ENCODE results near the gene STXBP4.
"Not testable (repeated sequence)": the region's sequence is repeated elsewhere in the genome, so short reads cannot be mapped to it uniquely, and the experiment has no call there.

Gene STXBP4

GRCh38 chr17:55040611-55041010, 72.0 kb downstream of the STXBP4 start:
- DNase-seq (ENCODE audit: low read depth in 2 of 2), result no peak

GRCh38 chr17:55053855-55054254, 85.3 kb downstream of the STXBP4 start:
- DNase-seq (ENCODE audit: low read depth in 2 of 2), result no peak

DNA sequence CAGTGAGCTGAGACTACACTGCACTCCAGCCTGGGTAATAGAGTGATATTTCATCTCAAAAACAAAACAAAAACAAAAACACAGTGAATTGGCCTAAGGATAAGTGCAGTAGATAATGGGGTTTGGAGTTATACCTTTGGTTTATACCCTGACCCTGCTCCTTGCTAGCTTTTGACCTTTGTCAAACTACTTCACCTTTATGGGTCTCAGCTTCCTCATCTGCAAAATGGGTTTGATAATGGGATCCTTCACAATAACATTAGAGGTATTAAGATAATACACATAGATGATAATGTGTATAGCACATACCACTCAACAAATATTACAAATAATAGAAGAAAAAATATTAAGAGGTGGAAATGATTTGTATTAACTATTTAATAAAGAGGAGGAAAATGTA, 85.9 kb downstream of the STXBP4 start:
- no peak for DNase-seq (ENCODE audit: low read depth in 2 of 2)

DNA sequence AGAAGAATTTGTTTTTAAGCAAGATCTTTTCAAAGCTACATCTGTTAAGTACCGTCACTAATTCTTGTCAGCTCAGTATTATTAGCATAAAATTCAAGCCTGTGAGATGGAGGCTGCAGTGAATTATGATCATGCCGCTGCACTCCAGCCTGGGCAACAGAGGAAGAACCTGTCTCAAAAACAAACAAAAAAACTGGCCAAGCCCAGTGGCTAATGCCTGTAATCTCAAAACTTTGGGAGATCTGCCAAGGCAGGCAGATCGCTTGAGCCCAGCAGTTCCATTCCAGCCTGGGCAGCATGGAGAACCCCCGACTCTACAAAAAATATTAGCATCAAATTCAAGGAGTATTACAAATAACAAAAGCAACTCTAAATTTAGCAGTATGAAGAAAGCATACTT, 88.0 kb downstream of the STXBP4 start:
- DNase-seq (ENCODE audit: low read depth in 2 of 2), result no peak

DNA sequence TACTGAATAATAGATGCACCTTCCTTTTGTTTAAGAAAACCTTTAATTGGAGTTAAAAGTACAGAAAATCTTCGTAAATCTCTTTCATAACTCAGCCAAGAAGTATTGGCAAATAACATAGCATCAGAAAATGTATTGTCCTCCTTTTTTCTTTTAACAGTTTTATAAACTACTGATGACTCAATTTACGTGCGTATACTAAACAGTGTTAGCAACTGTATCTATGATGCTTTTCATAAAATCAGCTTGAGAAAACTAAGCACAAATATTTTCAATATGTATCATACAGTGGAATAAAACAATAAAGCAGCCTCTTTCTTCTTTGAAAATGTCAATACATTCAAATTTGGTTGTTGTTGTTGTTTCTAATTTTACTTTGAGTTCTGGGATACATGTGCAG, 88.6 kb downstream of the STXBP4 start:
- no peak for DNase-seq (ENCODE audit: low read depth in 2 of 2)

DNA sequence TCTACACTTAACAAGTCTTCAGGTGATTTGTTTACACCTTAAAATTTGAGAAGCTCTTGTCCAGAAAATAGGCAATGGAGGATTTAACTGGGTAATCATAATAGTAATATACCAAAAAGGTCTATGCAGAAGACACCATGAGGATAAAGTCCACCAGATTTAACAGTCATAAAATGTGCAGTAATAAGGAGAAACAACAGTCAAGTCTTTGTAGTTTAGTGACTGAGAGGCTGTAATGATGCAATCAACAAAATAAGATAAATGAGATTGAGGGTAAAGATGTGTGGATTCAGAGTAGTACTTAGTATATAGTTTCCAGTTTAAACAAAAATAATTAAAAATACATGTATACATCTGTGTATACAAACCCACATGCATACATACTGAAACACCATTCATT, 91.2 kb downstream of the STXBP4 start:
- DNase-seq (ENCODE audit: low read depth in 2 of 2), result no peak

- DNase-seq (ENCODE audit: low read depth in 2 of 2), result no peak
Observed at GRCh38 chr17:55062921-55063320, 94.4 kb downstream of the STXBP4 start.

GRCh38 chr17:55063885-55064874, 95.6 kb downstream of the STXBP4 start:
- no peak for DNase-seq (ENCODE audit: low read depth in 2 of 2)

- DNase-seq (ENCODE audit: low read depth in 2 of 2), result no peak
Observed at GRCh38 chr17:55067697-55068439, 99.3 kb downstream of the STXBP4 start.

DNA sequence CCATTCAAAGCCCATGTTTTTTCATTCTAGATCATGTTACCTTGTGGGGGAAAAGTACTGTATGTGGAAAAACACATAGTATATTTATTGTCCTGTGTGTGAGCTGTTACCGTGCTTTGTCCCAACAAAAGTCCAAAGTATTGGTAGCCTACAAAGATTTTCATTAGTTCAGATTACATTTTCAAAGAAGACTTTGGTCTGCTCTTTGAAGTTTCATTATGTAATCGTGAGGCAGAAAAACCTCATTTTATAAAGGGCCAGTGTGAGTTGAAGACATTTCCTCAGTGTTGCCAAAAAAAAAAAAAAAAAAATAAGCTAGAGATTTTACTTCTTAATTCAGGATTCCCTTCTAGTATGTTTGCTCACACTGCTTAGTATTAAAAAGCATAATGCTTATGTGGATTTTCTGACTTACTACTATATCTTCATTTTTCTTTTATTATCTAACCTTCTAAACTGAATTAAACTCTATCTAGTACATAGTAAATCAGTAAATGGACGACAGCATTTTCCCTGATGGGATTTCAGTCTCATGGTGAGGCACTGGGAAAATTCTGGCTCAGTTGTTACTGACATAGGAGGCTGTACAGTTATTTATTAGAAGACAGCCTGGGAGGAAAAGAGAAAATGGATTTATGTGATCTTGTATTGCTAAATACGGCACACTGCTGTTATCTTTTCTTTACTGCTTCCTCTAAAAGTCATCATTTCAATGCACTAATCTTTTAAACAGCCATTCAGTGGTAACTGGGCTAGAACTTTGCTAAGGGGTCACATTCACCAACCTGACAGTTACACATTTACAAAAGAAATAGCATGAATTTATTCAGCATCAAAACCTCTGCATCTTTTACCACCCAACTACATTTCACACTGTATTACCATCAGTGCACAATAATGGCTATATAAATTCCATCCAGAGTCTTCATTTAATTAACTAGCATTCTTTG, 100.6 kb downstream of the STXBP4 start:
- DNase-seq (ENCODE audit: low read depth in 2 of 2), result no peak

- no peak for DNase-seq (ENCODE audit: low read depth in 2 of 2)
Observed at GRCh38 chr17:55069983-55070529, 101.5 kb downstream of the STXBP4 start.

GRCh38 chr17:55072898-55073297, 104.3 kb downstream of the STXBP4 start:
- DNase-seq (ENCODE audit: low read depth in 2 of 2), result no peak

- not testable (repeated sequence) for DNase-seq (ENCODE audit: low read depth in 2 of 2)
Observed at GRCh38 chr17:55073467-55073866, 104.9 kb downstream of the STXBP4 start.

DNA sequence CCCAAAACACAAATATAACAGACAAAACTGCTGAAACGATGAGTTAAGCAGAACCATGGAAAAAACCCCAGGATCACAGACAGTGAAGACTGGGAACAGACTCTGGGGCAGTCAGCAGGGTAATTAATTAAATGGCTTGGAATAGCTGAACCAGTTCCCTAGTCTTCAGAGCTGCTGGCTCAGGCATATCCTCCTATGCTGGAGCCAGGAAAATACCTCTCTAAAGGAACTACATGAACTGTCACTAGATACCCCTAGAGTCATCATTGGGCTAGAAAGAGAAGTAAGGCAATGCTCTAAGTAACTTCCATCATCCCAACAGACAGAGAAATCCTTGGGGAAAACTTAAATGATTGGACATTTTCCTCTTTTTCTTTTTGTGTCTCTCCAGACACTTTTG, 113.0 kb downstream of the STXBP4 start:
- DNase-seq (ENCODE audit: low read depth in 2 of 2), result no peak

GRCh38 chr17:55086635-55087058, 118.1 kb downstream of the STXBP4 start:
- DNase-seq (ENCODE audit: low read depth in 2 of 2), result no peak

DNA sequence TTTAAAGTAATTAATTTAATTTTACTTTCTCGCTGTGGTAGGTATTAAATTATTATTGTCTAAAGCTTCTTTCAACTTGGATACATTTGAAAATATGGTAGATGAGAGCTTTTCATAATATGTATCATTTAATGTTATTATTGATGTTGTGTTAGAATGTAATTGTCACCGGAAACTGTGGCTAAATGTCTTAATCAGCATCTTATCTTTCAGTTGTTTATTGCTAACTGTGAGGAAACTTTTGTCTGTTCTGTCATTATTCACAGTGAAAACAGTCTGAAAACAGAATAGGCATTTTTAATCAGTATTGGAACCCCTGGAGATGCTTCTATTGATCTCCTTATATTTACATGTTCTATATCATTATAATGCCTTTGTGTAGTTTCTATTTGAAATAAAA, 120.7 kb downstream of the STXBP4 start:
- no peak for DNase-seq (ENCODE audit: low read depth in 2 of 2)

DNA sequence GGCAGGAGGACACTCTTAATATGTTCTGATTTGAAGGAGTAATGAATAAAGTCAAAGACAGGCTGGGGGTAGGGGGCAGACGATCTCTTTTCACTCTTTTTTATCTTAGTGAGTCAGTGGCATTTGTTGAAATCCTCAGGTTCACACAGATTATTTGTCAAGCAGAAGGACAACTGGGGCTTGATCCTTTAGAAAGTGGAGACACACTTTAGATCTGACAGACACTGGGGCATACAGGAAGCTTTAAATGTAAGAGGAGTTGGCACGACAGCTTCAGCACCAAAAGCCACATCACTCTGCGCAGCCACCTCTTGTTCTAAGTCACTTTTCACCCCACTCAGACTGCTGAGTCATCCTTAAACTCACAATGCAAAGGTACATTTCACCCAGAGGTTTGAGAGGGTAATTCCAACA, 121.5 kb downstream of the STXBP4 start:
- peak; percentile 0 to 22 for DNase-seq (ENCODE audit: low read depth in 2 of 2)

DNA sequence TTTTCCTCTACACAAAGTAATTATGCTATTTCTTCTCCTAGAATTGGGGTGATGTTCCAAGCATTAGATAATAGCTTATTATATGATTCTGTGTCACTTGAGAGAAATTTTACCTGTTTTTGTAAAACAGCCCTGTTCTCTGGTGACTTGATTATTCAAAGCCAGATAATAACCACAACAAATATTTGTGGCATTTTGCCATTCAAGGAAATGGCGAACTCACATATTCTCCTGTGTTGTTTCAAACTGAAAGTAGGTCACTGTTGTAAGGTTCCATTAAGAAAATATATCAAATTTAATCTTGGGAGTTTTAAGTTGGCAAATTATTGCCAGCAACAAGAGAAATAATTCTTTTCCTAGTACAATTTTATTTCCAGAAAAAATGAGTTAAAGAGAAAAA, 124.8 kb downstream of the STXBP4 start:
- DNase-seq (ENCODE audit: low read depth in 2 of 2), result no peak

GRCh38 chr17:55098765-55099164, 130.2 kb downstream of the STXBP4 start:
- DNase-seq (ENCODE audit: low read depth in 2 of 2), result no peak

GRCh38 chr17:55110521-55110920, 142.0 kb downstream of the STXBP4 start:
- no peak for DNase-seq (ENCODE audit: low read depth in 2 of 2)

GRCh38 chr17:55114283-55114682, 145.7 kb downstream of the STXBP4 start:
- DNase-seq (ENCODE audit: low read depth in 2 of 2), result no peak
